GM13977 (cell line): ENCODE results near the gene ZBTB42.

ENCODE experiments used
- DNase-seq: peaks from one replicate; pipeline ENCODE4 v3.0.0; 2012; ENCODE audit warnings: low spot score
- in situ Hi-C: fragments of 300-500 bp; cut with MboI; formaldehyde crosslinking; loops from one replicate; pipeline ENCODE4 v1.12.0; 2022; ENCODE audit warnings: low sequenced_read_pairs, low pct_unique_long_range_greater_than_20kb, mixed read lengths, inconsistent platforms; ENCODE audit not compliant: unreplicated experiment
- TF ChIP-seq, protein P1 (sequence below): IDR thresholded peaks from 2 replicates; pipeline ENCODE4 v1.5.1; 2012; ENCODE audit warnings: mild to moderate bottlenecking, control low read depth; ENCODE audit not compliant: insufficient read depth; ENCODE audit errors: extremely low read depth, missing control alignments

ZBTB42 gene

DNA sequence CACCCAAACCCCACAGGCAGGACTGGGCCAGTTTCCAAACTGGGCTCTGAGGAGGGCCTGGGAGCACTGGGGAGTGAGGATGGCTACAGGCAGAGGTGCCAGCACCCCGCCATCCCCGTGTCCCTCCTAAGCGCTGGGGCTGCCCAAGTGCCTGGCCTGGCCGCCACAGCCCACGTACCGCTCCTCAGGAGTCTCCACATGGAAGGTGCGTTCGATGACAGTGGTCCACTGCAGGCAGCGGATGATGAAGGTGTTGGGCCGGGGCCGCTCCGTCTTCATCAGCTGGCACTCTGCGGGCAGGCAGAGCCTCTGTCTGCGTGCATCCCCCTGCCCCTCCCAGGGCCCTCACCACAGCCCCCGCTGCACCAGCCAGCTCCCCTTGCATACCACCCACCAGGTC, 24.4 kb upstream of the ZBTB42 start:
- TF ChIP-seq, protein P1, sequence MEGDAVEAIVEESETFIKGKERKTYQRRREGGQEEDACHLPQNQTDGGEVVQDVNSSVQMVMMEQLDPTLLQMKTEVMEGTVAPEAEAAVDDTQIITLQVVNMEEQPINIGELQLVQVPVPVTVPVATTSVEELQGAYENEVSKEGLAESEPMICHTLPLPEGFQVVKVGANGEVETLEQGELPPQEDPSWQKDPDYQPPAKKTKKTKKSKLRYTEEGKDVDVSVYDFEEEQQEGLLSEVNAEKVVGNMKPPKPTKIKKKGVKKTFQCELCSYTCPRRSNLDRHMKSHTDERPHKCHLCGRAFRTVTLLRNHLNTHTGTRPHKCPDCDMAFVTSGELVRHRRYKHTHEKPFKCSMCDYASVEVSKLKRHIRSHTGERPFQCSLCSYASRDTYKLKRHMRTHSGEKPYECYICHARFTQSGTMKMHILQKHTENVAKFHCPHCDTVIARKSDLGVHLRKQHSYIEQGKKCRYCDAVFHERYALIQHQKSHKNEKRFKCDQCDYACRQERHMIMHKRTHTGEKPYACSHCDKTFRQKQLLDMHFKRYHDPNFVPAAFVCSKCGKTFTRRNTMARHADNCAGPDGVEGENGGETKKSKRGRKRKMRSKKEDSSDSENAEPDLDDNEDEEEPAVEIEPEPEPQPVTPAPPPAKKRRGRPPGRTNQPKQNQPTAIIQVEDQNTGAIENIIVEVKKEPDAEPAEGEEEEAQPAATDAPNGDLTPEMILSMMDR: no peak
- no peak for DNase-seq
- in situ Hi-C loops: no loop called here

DNA sequence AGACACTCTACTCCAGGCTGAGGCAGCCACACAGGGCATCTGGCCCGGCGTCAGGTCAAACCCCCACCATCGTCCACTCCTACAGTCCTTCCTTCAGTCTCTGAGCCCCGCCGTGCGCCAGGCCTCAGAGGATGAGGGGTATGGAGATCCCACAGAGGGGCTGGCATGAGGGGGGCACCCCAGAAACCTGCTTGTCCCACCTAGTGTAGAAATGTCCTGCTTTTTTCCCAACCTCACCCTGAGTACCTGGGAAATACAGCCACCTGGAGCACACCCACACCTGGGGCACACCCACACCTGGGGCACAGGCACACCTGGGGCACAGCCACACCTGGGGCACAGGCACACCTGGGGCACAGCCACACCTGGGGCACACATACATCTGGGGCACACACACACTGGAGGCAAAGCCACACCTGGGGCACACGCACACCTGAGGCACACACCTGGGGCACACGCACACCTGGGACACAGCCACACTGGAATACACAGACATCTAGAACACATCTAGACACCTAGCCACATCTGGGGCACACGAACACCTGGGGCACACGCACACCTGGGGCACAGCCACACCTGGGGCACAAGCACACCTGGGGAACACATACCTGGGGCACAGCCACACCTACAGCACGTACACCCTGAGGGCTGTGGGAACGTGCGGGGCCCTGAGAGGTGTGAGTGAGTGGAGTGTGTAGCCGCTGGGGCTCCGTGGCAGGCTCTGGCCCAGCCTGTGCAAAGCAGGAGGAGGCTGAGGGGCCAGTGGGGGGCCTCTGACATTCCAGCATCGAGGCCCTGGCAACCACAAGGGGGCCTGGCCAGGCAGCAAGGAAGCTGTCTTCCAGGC, 23.7 kb upstream of the ZBTB42 start:
- in situ Hi-C loops: no loop called here
- TF ChIP-seq, protein P1: no peak
- no peak for DNase-seq

DNA sequence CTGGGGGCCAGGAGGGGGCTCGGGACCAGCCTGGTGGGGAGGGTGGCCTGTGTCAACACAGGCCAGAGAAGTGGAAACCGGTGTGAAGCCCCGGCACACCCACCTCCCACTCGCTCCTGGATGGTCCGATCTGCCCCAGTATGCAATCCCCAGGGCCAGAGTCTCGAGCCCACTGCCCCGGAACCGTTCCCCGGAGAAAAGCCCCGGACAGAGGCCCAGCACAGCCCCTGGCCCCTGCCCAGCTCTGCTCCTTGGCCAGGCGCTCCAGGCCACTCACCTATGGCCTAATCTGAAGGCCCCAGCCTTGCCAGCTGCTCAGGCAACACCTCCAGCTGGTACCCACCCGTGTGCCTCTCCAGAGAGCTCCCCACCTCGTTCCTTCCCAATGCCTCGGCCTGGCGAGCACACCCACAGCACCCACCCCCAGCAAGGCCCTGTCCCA, 23.1 kb upstream of the ZBTB42 start:
- TF ChIP-seq, protein P1: no peak
- DNase-seq: no peak
- in situ Hi-C loops: no loop called here

DNA sequence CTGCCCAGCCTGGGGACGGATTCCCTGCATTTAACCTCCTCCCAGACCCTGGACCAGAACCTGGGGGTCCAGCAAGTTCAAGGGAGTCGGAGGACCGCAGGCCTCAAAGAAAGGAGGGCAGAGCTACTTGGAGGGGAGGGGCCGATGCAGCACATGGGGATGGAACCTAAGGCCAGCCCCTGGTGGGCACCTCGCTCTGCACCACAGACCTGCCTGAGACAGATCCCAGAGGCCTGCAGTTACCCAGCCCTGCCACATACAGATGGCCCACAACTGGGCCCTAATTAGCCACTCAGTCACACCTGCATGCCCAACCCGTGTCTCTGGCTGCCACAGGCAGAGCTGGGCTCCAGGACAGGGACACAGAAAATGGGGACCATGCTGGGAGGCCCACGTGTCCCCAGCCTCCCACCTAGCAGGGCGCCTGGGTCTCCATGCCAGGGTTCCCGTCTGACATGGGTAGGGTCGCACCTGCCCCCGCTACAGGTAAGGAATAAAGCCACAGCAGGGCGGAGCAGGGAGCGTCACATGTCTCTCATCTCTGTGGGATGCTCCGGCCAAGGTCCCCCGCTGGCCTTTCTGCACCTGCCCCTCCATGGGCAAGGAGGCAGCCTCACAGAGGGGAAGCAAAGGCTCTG, 22.1 kb upstream of the ZBTB42 start:
- no peak for DNase-seq
- TF ChIP-seq, protein P1: no peak
- in situ Hi-C loops: no loop called here

DNA sequence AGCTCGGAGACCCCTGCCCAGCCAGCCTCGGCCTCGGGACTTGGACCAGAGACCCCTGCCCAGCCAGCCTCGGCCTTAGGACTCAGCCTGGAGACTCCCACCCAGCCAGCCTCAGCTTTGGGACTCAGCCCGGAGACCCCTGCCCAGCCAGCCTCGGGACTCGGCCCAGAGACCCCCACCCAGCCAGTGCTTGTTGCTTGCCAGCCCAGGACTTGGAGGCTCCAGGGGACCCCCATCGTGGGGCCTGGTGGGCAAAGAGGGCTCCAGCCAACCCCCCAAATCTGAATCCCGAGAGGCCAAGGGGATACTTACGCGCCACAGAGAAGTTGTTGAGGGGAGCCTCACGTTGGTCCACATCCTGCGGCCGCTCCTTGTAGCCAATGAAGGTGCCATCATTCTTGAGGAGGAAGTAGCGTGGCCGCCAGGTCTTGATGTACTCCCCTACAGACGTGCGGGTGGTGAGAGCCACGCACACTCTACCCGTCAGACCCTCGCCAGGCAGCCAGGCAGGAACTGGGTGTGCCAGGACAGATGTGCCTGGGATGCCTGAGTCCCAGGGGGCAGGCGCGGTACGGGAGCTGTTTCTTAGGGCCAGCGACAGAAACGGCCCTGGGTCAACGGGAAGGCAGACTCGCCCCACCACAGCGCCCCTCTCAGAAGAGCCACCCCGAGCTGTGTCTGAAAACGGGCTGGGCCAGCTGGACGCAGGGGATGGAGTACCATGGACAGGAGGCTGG, 21.0 kb upstream of the ZBTB42 start:
- in situ Hi-C loops: no loop called here
- TF ChIP-seq, protein P1: no peak
- DNase-seq: no peak

DNA sequence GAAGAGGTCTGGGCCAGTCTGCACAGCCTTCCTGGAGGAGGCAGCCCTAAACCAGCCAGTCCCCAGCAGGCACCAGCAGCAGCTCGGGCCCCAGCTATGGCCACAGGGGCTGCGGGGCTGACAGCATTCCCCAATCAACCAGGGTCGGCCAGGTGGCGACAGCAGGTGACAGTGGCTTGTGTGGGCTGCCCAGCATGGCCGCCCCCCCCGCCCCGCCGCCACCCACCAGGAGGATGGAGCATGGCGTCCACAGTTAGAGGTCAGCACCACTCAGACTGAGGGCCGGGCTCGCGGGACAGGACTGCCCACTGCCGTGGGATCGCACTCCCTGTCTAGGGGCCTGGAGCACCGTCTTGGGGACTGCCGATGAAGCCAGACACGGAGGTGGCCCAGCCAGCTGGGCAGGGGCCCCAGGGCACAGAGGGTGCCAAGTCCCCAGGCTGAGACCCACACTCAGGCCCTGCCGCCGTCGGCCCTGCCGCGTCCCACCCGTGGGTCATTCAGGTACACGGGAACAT, 20.3 kb upstream of the ZBTB42 start:
- no peak for DNase-seq
- in situ Hi-C loops: no loop called here
- TF ChIP-seq, protein P1: no peak
